ENCODE data around the gene HPGD. TPM values are rescaled to one million over a fixed set of nuclear protein-coding genes. Genes with fewer than 3 reads are reported as not detected.

HPGD gene
- total RNA-seq, 1 experiment from 2014 or later: 1.2 TPM

DNA sequence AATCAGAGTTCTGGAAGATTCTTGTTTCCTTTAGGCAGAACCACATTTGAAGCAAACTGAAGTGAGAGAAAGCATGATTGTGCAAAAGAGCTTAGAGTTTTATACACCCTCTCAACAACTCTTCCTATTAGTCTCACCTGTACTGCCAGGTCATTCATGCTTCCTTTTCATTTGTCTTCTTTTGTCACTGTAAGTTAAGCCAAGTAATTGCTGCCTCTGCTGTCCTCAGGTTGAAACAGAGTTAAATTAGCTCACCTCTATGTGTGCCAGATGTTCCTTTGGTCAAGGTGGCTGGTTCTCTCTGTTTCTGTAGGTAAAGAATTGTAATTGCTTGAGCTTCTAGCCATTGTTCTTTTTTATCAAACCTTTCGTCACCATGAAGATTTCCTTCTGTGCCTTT, 41.1 kb upstream of the HPGD start:
- CTCF ChIA-PET: no interaction called here
- intact Hi-C loops (cut with micrococcal nuclease; ENCODE audit: unreplicated experiment): no loop called here

DNA sequence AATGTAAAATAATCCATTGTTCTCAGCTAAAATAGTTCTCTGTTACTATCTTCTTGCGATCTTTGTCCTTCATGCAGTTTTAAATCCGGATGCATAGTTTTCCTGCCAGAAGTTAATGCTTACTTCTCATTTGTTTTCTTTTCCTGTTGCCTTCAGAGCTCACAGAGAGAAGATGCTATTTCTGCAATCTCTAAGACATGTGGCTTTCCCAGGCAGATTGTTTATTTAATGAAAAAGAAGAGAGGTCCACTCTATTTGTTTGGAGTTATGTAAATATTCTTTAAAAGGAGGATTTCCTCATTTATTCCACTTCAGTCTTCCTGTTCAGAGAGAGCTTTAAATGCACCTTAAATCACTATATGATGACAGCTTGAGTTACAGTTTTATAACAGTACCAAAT, 39.3 kb upstream of the HPGD start:
- in situ Hi-C loops (cut with HindIII; ENCODE audit: low pct_unique_long_range_greater_than_20kb, low sequenced_read_pairs) (no loop called here), intact Hi-C loops (cut with micrococcal nuclease; ENCODE audit: unreplicated experiment) (no loop called here)
- no peak overlapping the region for H3K4me3 ChIP-seq (ENCODE audit: low read depth in 2 of 2, low read length in 2 of 2)
- ChIA-PET CTCF (no interaction called here), POLR2A (no interaction called here)
- no peaks in the 10 kb centered on the region for H3K9me3 ChIP-seq (ENCODE audit: control insufficient read depth, insufficient read depth, low read depth, low read length)
- no peak overlapping the region for H3K27ac ChIP-seq (ENCODE audit: low read length)
- TF ChIP-seq POLR2AphosphoS5 (IDR thresholded peaks at IDR 0.05; ENCODE audit: low read depth, low read length) (no peak), SIN3A (IDR thresholded peaks at IDR 0.05; ENCODE audit: borderline replicate concordance, insufficient read depth, low read depth, low read length) (no peak), REST (IDR thresholded peaks at IDR 0.05; ENCODE audit: insufficient read depth in 1 of 2, low read depth in 2 of 2, low read length in 1 of 2) (no peak), CTCF (IDR thresholded peaks at IDR 0.05) (no peak), TCF7L2 (IDR thresholded peaks at IDR 0.05; ENCODE audit: low read depth, low read length) (no peak)
- no peak for ATAC-seq
- H3K4me1 ChIP-seq (ENCODE audit: control insufficient read depth, insufficient read depth, low read length): no peaks in the 10 kb centered on the region
- BruUV-seq (replicated peaks): no TSS peak
- H3K27me3 ChIP-seq (ENCODE audit: control insufficient read depth, insufficient read depth, low read length): no peaks in the 10 kb centered on the region
- no peak for DNase-seq (ENCODE audit: low read depth, low spot score)
- no peaks in the 10 kb centered on the region for H3K36me3 ChIP-seq (ENCODE audit: control insufficient read depth, insufficient read depth, low read length)

More for the DNA sequence above, 41.1 kb upstream of the HPGD start:
- in situ Hi-C loops (cut with HindIII; ENCODE audit: low pct_unique_long_range_greater_than_20kb, low sequenced_read_pairs): no loop called here
- H3K4me3 ChIP-seq (ENCODE audit: low read depth in 2 of 2, low read length in 2 of 2): no peak overlapping the region
- no peak for ATAC-seq
- BruUV-seq (replicated peaks): no TSS peak
- H3K27ac ChIP-seq (ENCODE audit: low read length): no peak overlapping the region
- H3K36me3 ChIP-seq (ENCODE audit: control insufficient read depth, insufficient read depth, low read length): no peaks in the 10 kb centered on the region
- no peak for DNase-seq (ENCODE audit: low read depth, low spot score)
- POLR2A ChIA-PET: no interaction called here
- no peaks in the 10 kb centered on the region for H3K9me3 ChIP-seq (ENCODE audit: control insufficient read depth, insufficient read depth, low read depth, low read length)
- H3K27me3 ChIP-seq (ENCODE audit: control insufficient read depth, insufficient read depth, low read length): no peaks in the 10 kb centered on the region
- H3K4me1 ChIP-seq (ENCODE audit: control insufficient read depth, insufficient read depth, low read length): no peaks in the 10 kb centered on the region
- no peak for TF ChIP-seq REST (IDR thresholded peaks at IDR 0.05; ENCODE audit: insufficient read depth in 1 of 2, low read depth in 2 of 2, low read length in 1 of 2)
- no peak for TF ChIP-seq POLR2AphosphoS5 (IDR thresholded peaks at IDR 0.05; ENCODE audit: low read depth, low read length)
- no peak for TF ChIP-seq SIN3A (IDR thresholded peaks at IDR 0.05; ENCODE audit: borderline replicate concordance, insufficient read depth, low read depth, low read length)

All from Panc1 (cell line).